Measurements from ENCODE around the gene ADGRV1. TPM values are rescaled to one million over a fixed set of nuclear protein-coding genes. Genes with fewer than 3 reads are reported as not detected.

ADGRV1 gene
- total and polyA plus RNA-seq, 9 of the 15 experiments (the other 6 are each of a cell fraction or from before 2014, with no cell fraction given): 21.7 to 156 (median 58.2) TPM

DNA sequence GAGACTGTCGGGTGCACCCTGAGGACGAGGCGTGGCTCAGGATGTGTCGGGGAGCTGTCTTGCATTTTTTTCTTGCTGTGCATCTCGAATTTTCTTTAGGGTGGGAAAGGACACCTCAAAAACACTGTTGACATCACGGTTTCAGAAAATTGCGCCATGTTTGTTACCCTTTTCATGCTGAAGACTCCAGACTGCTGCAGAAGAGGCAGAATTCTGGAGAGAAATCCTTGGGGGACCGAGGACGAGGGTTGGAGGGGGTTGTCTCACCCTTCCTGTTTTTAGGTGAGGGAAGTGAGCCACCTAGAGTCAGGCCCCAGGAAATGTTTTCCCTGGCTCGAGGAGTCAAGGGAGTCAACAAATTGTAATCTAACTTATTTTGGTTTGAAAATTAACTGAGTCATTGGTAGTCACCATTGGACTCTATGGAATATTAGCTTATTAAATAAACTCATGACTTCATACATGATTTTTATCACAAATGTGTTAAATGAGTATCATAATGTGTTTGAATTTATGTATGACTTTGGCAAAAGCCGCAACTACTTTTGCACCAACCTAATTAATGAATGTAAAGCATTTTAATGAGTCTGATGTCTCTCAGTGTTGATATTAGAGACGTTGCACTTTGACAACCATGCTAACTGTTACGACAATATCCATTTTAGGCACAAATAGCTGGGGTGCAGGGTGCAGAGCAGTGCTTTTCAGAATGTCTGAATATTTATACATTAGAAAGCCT lies 28.5 kb upstream of the ADGRV1 start (continued):
- TF ChIP-seq, protein P1, sequence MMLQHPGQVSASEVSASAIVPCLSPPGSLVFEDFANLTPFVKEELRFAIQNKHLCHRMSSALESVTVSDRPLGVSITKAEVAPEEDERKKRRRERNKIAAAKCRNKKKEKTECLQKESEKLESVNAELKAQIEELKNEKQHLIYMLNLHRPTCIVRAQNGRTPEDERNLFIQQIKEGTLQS (IDR thresholded peaks at IDR 0.05): peak; percentile 32; the same call in 1 of the 2 replicates
- TF ChIP-seq, protein P1 (CRISPR knock-in tag; conservative IDR thresholded peaks at IDR 0.05): no peak
- TF ChIP-seq, protein P2, sequence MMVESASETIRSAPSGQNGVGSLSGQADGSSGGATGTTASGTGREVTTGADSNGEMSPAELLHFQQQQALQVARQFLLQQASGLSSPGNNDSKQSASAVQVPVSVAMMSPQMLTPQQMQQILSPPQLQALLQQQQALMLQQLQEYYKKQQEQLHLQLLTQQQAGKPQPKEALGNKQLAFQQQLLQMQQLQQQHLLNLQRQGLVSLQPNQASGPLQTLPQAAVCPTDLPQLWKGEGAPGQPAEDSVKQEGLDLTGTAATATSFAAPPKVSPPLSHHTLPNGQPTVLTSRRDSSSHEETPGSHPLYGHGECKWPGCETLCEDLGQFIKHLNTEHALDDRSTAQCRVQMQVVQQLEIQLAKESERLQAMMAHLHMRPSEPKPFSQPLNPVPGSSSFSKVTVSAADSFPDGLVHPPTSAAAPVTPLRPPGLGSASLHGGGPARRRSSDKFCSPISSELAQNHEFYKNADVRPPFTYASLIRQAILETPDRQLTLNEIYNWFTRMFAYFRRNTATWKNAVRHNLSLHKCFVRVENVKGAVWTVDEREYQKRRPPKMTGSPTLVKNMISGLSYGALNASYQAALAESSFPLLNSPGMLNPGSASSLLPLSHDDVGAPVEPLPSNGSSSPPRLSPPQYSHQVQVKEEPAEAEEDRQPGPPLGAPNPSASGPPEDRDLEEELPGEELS (CRISPR knock-in tag; IDR thresholded peaks at IDR 0.05; ENCODE audit: borderline replicate concordance): no peak
- TF ChIP-seq SMAD4 (CRISPR knock-in tag; conservative IDR thresholded peaks at IDR 0.05) (no peak), NFRKB (IDR thresholded peaks at IDR 0.05; ENCODE audit: low read depth) (no peak; the same call in 1 of the 2 replicates), PURB (CRISPR knock-in tag; IDR thresholded peaks at IDR 0.05; ENCODE audit: low read depth) (no peak), GTF2F1 (IDR thresholded peaks at IDR 0.05; ENCODE audit: low read depth, low read length) (no peak), GABPB2 (CRISPR knock-in tag; conservative IDR thresholded peaks at IDR 0.05) (no peak), POLR2B (IDR thresholded peaks at IDR 0.05; ENCODE audit: low read depth, partially characterized antibody) (no peak), ZNF785 (CRISPR knock-in tag; IDR thresholded peaks at IDR 0.05) (no peak), HMGN3 (IDR thresholded peaks at IDR 0.05; ENCODE audit: borderline replicate concordance, extremely low read depth, insufficient read length, low read depth, low read length) (no peak), ZBED1 (IDR thresholded peaks at IDR 0.05) (no peak)
- TF ChIP-seq, protein P3, sequence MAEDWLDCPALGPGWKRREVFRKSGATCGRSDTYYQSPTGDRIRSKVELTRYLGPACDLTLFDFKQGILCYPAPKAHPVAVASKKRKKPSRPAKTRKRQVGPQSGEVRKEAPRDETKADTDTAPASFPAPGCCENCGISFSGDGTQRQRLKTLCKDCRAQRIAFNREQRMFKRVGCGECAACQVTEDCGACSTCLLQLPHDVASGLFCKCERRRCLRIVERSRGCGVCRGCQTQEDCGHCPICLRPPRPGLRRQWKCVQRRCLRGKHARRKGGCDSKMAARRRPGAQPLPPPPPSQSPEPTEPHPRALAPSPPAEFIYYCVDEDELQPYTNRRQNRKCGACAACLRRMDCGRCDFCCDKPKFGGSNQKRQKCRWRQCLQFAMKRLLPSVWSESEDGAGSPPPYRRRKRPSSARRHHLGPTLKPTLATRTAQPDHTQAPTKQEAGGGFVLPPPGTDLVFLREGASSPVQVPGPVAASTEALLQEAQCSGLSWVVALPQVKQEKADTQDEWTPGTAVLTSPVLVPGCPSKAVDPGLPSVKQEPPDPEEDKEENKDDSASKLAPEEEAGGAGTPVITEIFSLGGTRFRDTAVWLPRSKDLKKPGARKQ (CRISPR knock-in tag; IDR thresholded peaks at IDR 0.05): no peak
- TF ChIP-seq, protein P4, sequence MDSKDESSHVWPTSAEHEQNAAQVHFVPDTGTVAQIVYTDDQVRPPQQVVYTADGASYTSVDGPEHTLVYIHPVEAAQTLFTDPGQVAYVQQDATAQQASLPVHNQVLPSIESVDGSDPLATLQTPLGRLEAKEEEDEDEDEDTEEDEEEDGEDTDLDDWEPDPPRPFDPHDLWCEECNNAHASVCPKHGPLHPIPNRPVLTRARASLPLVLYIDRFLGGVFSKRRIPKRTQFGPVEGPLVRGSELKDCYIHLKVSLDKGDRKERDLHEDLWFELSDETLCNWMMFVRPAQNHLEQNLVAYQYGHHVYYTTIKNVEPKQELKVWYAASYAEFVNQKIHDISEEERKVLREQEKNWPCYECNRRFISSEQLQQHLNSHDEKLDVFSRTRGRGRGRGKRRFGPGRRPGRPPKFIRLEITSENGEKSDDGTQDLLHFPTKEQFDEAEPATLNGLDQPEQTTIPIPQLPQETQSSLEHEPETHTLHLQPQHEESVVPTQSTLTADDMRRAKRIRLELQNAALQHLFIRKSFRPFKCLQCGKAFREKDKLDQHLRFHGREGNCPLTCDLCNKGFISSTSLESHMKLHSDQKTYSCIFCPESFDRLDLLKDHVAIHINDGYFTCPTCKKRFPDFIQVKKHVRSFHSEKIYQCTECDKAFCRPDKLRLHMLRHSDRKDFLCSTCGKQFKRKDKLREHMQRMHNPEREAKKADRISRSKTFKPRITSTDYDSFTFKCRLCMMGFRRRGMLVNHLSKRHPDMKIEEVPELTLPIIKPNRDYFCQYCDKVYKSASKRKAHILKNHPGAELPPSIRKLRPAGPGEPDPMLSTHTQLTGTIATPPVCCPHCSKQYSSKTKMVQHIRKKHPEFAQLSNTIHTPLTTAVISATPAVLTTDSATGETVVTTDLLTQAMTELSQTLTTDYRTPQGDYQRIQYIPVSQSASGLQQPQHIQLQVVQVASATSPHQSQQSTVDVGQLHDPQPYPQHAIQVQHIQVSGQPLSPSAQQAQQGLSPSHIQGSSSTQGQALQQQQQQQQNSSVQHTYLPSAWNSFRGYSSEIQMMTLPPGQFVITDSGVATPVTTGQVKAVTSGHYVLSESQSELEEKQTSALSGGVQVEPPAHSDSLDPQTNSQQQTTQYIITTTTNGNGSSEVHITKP (IDR thresholded peaks at IDR 0.05; ENCODE audit: partially characterized antibody): no peak

Data from K562 (cell line).